Left lobe of liver (tissue), 2 donors: ENCODE data around the gene SLC2A10. TPM values are rescaled to one million over a fixed set of nuclear protein-coding genes. Genes with fewer than 3 reads are reported as not detected.

Experiments used
- ATAC-seq: fragments of 200-7000 bp; cut with Tn5 transposase; one replicate; pipeline ENCODE4 v1.9.1; 2020; ENCODE audit warnings: mild to moderate bottlenecking, moderate library complexity
- DNase-seq: peaks from one replicate; pipeline ENCODE4 v3.0.0-alpha.2; 2020; ENCODE audit warnings: low spot score
- total RNA-seq: library from RNA; stranded (reverse); gene quantifications from one replicate; pipeline ENCODE4 v1.2.1, GENCODE V29; 2021
- donor health status: DM: no; HTN: no; CAD: no; lungs with moderate emphysema.
- donor health status: DM: no; HTN: yes; CAD: no.

Gene SLC2A10
- total RNA-seq, 1 donor from 2014 or later: 44.8 TPM

GRCh38 chr20:46701986-46702385, 7.5 kb upstream of the SLC2A10 start:
- no peak for DNase-seq
- ATAC-seq: peak; percentile 15

GRCh38 chr20:46702447-46703203, 6.8 kb upstream of the SLC2A10 start:
- DNase-seq: no peak
- ATAC-seq: no peak

GRCh38 chr20:46703435-46703834, 6.0 kb upstream of the SLC2A10 start:
- ATAC-seq (peak; percentile 73), DNase-seq (peak; percentile 71)

GRCh38 chr20:46704714-46705377, 4.6 kb upstream of the SLC2A10 start:
- ATAC-seq: peak; percentile 1
- no peak for DNase-seq

DNA sequence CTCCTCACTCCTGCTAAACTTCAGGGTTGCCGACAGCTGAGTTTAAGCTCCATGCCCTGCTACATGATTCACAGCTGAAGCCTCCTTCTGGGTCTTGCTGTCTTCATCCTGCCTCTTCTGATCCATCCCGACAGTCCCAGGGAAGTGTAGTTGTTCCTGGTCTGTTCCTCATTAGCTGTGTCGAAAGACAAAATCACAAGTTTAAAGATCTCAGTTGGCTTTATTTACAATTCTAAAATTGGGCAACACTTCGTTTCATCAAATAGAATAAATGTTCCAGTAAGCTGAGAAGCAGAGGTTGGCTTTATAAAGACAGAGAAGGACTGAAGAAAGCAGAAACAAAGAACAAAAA, 4.1 kb upstream of the SLC2A10 start:
- DNase-seq (peak; percentile 61), ATAC-seq (peak; percentile 49)

GRCh38 chr20:46706242-46706641, 3.2 kb upstream of the SLC2A10 start:
- no peak for ATAC-seq

GRCh38 chr20:46708172-46708860, 1.1 kb upstream of the SLC2A10 start:
- ATAC-seq (no peak), DNase-seq (no peak)

More at GRCh38 chr20:46706242-46706641, 3.2 kb upstream of the SLC2A10 start:
- DNase-seq: no peak

DNA sequence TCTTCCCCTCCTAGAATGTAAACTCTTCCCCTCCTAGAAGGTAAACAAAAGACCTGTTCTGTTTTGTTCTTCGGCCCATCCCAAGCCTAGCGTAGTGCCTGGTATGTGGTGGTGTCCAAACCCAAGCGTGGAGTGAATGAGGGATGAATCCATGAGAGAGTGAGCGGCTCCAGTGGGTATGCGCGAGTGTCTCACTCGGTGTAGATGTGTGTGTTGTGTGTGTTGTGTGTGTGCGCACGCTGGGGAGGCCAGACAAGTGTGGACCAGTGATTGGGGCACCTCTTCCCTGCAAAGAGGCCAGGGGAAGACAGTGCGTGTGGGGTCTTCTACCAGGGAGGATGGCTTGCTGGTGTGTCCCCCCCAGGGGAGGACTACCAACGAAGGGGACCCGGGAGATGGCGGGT, 392 bp upstream of the SLC2A10 start:
- peak; percentile 1 for ATAC-seq

GRCh38 chr20:46710153-46710913, 884 bp downstream of the SLC2A10 start:
- DNase-seq (peak; percentile 76), ATAC-seq (peak; percentile 66)

More for the DNA sequence above, 392 bp upstream of the SLC2A10 start:
- DNase-seq: no peak

GRCh38 chr20:46712056-46712636, 2.7 kb downstream of the SLC2A10 start:
- DNase-seq (no peak), ATAC-seq (no peak)

DNA sequence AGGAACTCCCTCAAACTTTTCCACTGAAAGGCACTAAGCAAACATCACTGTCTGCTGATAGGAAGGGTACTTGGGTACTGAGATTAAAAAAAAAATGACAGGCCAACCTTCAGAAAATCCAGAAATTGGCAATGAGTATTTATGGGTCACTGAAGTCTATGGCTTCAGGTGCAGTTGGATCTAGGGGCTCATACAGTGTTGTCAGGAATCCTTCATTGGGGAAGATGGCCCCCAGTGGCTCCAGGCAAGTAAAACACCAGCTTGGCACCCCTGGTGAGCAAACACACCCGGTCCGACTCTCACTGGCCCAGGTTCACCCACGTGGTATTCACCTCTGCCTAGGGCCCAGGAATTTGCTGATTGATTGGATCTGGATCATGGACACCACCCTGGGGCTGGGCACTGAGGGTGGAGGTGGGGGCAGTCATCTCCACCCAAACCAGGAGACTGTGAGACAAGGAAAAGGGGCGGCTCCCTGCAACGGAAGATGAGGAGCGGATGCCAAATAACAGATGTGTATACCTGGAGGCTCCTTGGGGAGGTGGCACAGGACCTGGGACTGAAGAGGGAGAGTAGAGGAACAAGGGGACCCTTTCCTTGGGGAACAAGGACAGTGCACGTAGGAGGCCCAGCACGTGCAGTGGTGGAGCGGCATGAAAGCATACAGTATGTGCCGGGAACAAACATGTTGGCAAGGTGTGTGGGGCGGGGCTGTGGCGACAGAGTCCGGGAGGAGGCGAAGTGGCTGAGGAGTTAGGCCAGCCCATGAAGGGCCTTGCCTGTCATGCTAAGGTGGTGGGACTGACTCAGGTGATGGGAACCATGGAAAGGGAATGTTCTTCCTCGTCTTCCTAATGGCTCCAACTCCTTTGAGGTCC, 4.7 kb downstream of the SLC2A10 start:
- DNase-seq (peak; percentile 67), ATAC-seq (peak; percentile 35)

- ATAC-seq: peak; percentile 68
- DNase-seq: peak; percentile 87
Measured at GRCh38 chr20:46715292-46715756, 5.9 kb downstream of the SLC2A10 start.

DNA sequence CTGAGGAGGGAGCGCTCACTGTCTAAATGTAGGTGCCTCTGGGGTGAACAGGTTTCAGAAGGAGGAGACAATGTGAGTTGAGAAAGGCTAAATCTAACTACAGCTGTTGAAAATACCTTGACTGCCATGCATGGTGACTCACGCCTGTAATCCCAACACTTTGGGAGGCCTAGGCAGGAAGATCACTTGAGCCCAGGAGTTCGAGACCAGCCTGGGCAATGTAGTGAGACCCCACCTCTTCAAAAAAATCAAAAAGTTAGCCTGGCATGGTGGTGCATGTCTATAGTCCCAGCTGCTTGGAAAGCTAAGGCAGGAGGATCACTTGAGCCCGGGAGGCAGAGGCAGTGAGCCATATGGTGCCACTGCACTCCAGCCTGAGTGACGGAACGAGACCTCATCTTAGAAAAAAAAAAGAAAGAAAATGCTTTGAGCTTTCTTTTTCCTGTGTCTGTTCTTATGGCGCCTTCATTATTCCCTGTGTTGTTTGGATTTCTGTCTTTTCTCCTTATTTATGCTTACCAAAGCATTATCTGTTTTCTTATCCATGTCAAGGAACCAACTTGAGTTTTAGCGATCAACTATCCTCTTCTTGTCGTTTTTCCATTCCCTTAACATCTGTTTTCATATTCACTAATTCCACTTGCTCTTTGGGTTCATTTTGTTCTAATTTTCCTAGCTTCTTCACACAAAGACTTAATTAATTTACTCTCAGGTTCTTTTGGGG, 8.5 kb downstream of the SLC2A10 start:
- DNase-seq (no peak), ATAC-seq (no peak)

DNA sequence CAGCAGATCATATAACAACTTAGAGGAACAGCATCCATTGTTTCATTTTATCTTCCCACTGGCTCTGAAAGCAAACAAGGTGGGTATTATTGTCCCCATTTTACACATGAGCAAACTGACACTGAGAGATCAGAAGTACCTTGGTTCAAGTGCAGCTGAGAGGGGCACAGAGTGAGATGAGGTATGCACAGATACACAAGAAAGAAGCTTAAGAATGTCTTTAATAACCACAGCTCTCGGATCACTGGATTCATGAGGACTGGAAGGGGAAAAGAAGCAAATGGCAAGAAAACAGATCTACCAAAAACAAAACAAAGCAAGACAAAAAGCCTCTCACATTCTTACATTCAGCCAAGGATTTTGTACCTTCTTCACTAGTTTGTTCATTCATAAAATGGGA, 10.6 kb downstream of the SLC2A10 start:
- no peak for DNase-seq
- ATAC-seq: no peak

DNA sequence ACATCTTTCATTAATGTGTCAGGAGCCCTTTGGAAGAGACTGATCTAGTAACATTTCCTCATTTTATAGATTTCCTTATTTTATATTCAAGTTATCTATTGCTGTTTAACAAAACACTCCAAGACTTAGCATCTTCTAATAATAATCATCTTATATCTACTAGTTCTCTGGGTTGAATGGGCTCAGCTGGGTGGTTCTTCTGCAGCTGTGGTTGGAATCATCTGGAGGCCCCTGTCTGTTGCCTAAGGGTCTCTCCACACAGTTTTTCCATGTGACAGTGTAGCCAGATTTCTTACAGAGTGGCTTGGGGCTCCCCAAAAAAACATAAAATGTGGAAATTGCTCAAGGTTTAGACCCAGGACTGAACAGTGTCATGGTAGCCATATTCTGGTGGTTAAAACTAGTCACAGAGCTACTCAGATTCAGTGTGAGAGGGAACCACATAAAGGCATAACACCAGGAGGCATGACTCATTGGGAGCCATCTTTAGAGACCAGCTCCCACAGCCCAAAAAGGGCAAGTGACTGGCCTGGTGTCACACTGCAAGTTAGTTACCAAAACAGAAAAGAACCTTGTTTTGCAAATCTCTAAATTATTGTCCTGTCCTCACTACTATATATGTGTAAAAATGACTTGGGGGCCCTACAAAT, 11.5 kb downstream of the SLC2A10 start:
- ATAC-seq (no peak), DNase-seq (no peak)

- ATAC-seq (peak; percentile 39), DNase-seq (no peak)
Measured at GRCh38 chr20:46721476-46721875, 12.0 kb downstream of the SLC2A10 start.

DNA sequence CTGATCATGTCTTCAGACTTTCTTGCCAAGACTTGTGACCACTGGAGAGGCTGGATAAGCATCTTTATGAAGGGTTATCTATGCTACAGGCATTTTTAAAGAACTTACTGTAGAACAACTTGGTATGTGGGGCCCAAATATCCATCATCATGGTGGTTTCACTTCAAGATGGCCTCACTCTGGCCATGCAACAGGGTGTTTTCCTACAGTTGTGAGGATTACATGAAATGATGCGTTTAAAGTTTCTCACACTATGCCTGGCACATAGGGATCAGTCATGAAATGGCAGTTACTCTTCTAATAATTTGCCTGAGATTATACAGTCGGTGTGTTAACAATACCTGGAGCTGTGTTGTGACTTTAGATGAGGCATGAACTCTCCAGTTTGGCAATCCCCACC, 13.0 kb downstream of the SLC2A10 start:
- no peak for DNase-seq
- ATAC-seq: no peak

GRCh38 chr20:46723039-46723438, 13.6 kb downstream of the SLC2A10 start:
- ATAC-seq: no peak

More at GRCh38 chr20:46723039-46723438, 13.6 kb downstream of the SLC2A10 start:
- no peak for DNase-seq
